Neutrophil (primary cell): ENCODE data around the gene EVA1C.

Experiments
- H3K27ac ChIP-seq: fragments of 200-600 bp; sonication (generic); 2 replicates; pipeline ENCODE4 v1.5.1; 2016; ENCODE audit warnings: mild to moderate bottlenecking, moderate library complexity
- H3K27me3 ChIP-seq: fragments of 200-600 bp; sonication (generic); 2 replicates; pipeline ENCODE4 v1.6.0; 2016; ENCODE audit warnings: mild to moderate bottlenecking
- H3K36me3 ChIP-seq: fragments of 200-600 bp; sonication (generic); 2 replicates; pipeline ENCODE4 v1.5.1; 2017
- H3K4me1 ChIP-seq, 2 experiments: fragments of 200-600 bp in 1 of 2; sonication (generic) in 1 of 2; 1 replicate in 1 of 2; 2 replicates in 1 of 2; pipeline versions ENCODE4 v1.5.1 to v1.6.1; 2013 to 2016; ENCODE audit warnings: low read depth in 1 of 2, low read length in 1 of 2, mild to moderate bottlenecking in 1 of 2, moderate library complexity in 1 of 2; ENCODE audit not compliant: control insufficient read depth in 1 of 2, insufficient read depth in 1 of 2
- H3K4me3 ChIP-seq, 2 experiments: fragments of 200-600 bp in 1 of 2; sonication (generic) in 1 of 2; 1 replicate in 1 of 2; 2 replicates in 1 of 2; pipeline ENCODE4 v1.5.1; 2013 to 2016; ENCODE audit warnings: low read depth in 1 of 2, low read length in 1 of 2, mild to moderate bottlenecking in 1 of 2, moderate library complexity in 1 of 2
- H3K9me3 ChIP-seq: fragments of 200-600 bp; sonication (generic); 2 replicates; pipeline ENCODE4 v1.5.1; 2016
- CTCF ChIP-seq: fragments of 200-600 bp; sonication (generic); IDR thresholded peaks from 2 replicates; pipeline ENCODE4 v1.5.1; 2016; ENCODE audit warnings: antibody characterized with exemption

EVA1C gene

GRCh38 chr21:32377991-32378390 lies 34.5 kb upstream of the EVA1C start:
- no peak overlapping the region for H3K27ac ChIP-seq
- no peaks in the 10 kb centered on the region for H3K27me3 ChIP-seq
- no peaks in the 10 kb centered on the region for H3K9me3 ChIP-seq
- no peaks in the 10 kb centered on the region for H3K36me3 ChIP-seq
- H3K4me3 ChIP-seq: no peak overlapping the region
- no peak for TF ChIP-seq CTCF
- H3K4me1 ChIP-seq: no peaks in the 10 kb centered on the region

GRCh38 chr21:32378956-32379355 lies 33.5 kb upstream of the EVA1C start:
- TF ChIP-seq CTCF: no peak
- no peaks in the 10 kb centered on the region for H3K4me1 ChIP-seq
- no peaks in the 10 kb centered on the region for H3K36me3 ChIP-seq
- H3K27me3 ChIP-seq: no peaks in the 10 kb centered on the region
- no peak overlapping the region for H3K27ac ChIP-seq
- no peaks in the 10 kb centered on the region for H3K9me3 ChIP-seq
- H3K4me3 ChIP-seq: no peak overlapping the region

GRCh38 chr21:32380940-32381339 lies 31.6 kb upstream of the EVA1C start:
- H3K27ac ChIP-seq: no peak overlapping the region
- H3K36me3 ChIP-seq: no peaks in the 10 kb centered on the region
- no peaks in the 10 kb centered on the region for H3K27me3 ChIP-seq
- no peak overlapping the region for H3K4me3 ChIP-seq
- H3K9me3 ChIP-seq: no peaks in the 10 kb centered on the region
- no peak for TF ChIP-seq CTCF
- no peaks in the 10 kb centered on the region for H3K4me1 ChIP-seq

- Histone ChIP-seq H3K36me3 (no peaks in the 10 kb centered on the region), H3K27ac (no peak overlapping the region)
Observed at GRCh38 chr21:32381571-32381970, 30.9 kb upstream of the EVA1C start.

GRCh38 chr21:32382108-32382644 lies 30.3 kb upstream of the EVA1C start:
- Histone ChIP-seq H3K9me3 (no peaks in the 10 kb centered on the region), H3K27ac (no peak overlapping the region), H3K36me3 (no peaks in the 10 kb centered on the region), H3K27me3 (no peaks in the 10 kb centered on the region), H3K4me3 (no peak overlapping the region), H3K4me1 (no peaks in the 10 kb centered on the region)
- no peak for TF ChIP-seq CTCF

More at GRCh38 chr21:32381571-32381970, 30.9 kb upstream of the EVA1C start:
- no peaks in the 10 kb centered on the region for H3K4me1 ChIP-seq
- no peaks in the 10 kb centered on the region for H3K27me3 ChIP-seq
- TF ChIP-seq CTCF: no peak
- no peaks in the 10 kb centered on the region for H3K9me3 ChIP-seq
- H3K4me3 ChIP-seq: no peak overlapping the region

GRCh38 chr21:32383812-32384211 lies 28.7 kb upstream of the EVA1C start:
- Histone ChIP-seq H3K36me3 (no peaks in the 10 kb centered on the region), H3K9me3 (no peaks in the 10 kb centered on the region), H3K27me3 (no peaks in the 10 kb centered on the region), H3K4me3 (no peak overlapping the region), H3K4me1 (no peaks in the 10 kb centered on the region), H3K27ac (no peak overlapping the region)
- TF ChIP-seq CTCF: no peak
